DMS114 treated with DMSO at 0.1 percent for 48 hours (cell line): ENCODE data around the gene IL1F10.
"Not testable (repeated sequence)": the region's sequence is repeated elsewhere in the genome, so short reads cannot be mapped to it uniquely, and the experiment has no call there.

Experiments
- DNase-seq: peaks from one replicate; lab custom pipeline; 2025; ENCODE audit not compliant: unreplicated experiment; lab: John Stamatoyannopoulos, UW

Gene IL1F10

DNA sequence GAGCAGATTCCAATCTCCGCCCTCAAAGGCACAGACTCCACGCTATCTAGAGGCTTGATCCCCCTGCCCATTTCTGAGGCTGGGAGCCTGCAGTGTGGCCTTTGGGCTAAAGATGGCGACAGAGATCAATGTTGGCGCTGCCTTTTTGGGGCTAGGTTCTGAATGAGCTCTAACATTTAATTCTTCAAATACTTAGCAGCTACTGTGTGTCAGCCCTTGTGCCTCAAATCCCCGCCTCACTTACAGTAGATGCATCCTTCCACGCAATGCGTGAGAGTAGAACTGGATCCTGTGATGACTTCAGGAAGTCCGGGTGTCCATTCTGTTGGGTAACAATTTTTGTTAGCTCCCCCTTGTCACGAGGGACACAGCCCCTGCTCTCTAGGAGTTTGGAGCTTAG is 12.4 kb downstream of the IL1F10 start:
- no peak for DNase-seq

DNA sequence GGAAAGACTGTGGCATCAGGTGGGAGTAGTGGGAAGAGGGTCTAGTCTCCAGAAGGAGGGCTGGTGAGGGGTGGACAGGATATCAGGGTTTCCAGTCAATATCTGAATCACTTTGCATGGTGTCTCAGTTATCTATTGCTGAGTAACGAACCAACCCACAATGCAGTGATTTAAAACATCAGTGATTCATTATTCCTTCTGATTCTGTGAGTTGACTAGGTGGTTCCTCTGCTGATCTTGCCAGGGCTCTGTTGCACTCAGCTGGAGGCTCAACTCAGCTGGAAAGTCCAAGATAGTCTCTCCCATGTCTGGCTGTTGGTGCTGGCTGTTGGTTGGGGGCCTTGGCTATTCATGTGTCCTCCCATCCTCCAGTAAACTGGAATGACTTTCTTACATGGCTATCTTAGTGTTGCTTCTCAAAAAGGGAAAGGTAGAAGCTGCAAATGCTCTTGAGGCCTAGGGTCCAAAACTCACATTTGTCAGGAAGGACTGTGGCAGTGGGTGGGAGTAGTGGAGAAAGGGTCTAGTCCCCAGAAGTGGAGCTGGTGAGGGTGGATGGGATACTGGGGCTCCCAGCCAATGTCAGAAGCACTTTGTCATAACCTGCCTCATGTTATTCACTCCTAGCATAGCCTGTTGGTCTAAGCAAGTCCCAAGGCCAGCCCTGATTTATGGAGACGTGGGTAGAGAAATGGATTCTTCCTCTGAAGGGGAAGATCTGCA is 13.9 kb downstream of the IL1F10 start:
- no peak for DNase-seq

DNA sequence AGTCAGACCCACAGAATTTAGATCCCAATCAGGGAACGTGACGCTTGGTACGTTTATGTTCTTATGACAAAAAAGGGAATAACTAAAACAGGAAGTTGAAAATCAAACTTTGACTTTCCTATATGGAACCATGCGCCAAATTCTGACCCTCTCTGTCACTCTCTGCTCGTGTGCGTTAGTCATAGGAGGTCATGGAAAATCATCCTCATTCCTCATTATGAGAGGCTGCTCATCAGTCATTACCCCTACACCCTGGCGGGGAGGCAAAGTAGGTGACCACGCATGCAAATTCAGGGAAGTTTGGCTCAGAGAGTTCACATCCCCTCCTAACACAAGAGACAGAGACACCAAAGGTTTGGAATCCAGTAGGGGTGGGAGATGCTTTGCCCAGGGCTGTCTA is 15.5 kb downstream of the IL1F10 start:
- no peak for DNase-seq

DNA sequence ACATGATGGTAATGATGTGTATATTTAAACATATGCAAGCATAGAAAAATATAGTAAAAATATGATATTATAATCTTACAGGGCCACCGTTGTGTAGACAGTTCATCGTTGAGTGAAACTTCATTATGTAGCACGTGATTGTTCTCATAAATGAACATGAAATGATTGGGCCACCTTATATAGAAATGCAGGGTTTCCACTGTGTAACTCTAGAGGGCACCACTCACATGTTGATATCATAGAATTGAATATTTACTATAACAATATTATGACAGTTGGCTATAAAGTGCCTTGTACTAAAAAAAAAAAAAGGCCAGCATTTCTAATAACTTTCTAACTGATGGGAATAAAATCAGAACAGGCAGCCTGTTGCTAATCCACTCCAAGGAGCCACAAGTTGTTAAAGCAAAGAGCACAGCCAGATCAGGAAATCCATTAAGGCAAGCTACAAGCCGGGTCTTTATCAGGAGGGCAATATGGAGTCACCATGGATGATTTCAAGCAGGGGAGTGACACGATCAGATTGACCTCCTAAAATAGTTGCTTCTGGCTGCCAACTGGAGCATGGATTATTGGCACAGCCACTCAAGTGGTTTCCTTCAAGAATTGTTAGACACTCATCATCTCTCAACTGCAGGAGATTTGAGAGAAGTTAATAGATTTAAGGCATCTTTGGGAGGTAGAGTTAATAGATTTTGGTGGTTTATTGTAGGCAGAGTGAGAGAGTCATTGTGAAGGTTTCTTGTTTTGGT is 16.7 kb downstream of the IL1F10 start:
- DNase-seq: no peak

DNA sequence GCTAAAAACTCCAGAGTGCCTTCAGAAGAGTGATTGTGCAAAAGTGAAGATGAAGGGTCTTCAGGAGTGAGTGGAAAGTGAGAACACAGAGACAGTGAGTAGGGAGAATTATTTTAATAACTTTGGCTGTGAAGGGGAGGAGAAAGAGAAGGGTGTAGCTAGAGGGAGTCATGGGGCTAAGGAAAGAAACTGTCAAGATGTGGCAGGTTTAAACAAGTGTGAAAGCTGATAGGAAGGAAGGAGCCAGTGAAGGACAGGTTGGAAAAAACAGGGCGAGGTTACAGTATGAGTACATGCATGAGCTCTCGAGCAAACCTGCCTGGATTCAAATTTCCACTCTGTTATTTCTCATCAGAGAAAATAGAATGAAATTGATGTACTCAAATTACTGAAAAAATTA is 17.8 kb downstream of the IL1F10 start:
- no peak for DNase-seq

DNA sequence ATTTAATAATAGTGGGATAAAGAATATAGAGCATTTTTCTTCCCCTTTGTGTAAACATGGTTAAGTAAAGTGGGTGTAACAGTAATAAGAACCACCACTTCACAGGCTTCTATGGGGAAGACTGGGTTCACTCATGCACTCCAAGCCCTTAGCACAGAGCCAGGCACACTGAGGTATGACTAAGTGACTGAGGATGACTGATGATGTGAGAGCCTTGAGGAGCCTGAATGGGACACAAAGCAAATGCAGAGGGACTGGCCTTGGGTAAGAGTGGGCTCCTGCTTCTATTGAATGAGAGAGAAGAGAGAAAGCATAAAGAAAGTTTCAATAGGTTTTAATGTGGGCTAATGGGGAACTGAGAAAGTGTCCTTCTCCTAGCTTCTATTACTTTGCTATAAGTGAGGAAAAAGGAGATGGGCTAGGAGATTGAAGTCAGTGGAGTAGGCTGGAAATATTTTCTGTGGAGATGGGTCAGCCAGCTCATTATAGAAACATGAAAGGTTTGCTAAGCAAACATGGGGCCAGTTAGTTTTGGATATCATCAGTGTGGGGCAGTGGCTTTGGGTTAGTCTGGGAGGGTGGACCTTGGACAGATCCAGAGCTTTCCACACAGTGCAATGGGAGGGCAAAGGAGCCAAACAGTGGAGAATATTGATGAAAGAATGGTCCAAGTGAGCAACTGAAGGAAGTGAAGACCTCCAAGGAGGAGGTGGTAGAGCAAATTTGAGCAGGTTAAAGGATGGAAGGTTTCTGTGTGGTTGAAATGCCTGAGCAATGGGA is 20.6 kb downstream of the IL1F10 start:
- no peak for DNase-seq

DNA sequence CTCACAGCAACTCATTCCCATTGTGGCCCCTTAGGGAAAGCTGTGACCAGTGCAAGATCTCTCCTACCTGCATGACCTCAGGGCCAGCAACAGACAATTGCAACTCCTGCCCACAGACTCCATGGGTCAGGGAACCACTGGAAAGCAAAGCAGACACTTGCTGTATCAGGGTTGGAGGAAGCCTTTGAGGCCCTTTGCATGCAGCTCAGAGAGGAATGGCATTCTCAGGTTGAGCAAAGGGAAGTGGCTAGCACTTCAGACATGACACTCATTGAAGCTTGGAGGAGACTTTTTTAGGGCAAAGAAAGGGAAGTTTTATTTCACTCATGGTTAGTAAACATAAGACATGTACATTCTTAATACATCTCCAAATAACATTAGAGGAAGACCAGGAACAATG is 22.1 kb downstream of the IL1F10 start:
- DNase-seq: no peak

DNA sequence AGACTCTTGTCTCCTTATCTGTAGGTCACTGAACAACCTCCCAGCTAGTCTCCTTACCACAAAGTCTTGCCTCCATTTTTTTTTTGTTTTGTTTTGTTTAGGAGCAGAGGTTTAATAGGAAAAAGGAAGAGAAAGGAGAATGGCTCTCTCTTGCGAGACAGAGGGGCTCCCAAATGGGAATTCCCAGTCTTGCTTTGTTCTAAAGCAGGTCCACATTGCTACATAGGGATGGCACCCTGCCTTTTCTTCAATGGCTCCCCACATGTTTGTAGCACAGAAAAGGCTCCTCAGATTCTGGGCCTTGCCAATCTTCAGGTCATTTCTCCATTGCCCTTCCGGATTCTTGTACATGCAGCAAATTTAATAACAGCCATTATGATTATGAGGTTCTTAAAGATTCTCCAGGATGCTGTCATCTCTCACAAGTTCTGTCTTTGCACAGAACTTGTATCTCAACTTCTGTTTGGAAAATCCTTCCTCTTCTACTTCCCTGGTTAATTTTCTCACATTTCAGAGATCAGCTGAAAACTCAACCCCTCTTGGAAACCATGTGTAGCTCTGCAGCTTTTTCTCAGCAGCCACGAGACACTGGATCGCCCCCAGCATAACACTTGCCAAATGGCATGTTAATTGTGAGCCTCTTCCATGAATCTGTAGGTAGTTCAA is 23.6 kb downstream of the IL1F10 start:
- DNase-seq: no peak

DNA sequence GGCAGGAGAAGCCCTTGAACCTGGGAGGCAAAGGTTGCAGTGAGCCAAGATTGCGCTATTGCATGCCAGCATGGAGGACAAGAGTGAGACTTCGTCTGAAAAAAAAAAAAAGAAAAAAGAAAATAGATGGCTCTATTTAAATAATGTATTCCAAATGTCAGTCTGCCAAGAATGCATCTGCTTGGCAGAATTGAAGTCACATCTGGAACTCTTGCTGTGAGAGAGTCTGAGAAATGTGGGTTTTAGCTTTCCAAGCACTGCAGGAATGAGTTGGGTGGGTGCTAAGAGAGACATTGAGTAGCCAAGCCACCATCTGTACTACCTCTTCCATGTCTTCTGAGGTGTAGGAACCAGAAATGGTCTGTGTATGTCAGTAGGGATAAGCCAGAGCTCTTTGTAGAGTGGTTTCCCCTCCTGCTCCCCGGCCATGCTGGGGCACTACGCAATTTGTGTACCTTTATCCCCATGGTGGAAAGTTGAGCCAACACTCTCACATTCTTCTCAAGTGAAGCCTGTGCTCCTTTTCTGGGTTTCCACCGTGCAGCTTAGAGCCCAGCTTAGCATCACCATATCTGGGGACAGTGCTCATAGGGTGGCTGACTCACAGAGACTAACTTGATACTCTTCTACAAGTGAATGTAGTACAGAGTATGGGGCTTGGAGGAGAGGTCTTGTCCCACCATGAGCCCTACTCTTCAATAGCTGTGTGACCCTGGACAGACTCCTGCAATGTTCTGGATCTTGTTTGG is 25.3 kb downstream of the IL1F10 start:
- no peak for DNase-seq

DNA sequence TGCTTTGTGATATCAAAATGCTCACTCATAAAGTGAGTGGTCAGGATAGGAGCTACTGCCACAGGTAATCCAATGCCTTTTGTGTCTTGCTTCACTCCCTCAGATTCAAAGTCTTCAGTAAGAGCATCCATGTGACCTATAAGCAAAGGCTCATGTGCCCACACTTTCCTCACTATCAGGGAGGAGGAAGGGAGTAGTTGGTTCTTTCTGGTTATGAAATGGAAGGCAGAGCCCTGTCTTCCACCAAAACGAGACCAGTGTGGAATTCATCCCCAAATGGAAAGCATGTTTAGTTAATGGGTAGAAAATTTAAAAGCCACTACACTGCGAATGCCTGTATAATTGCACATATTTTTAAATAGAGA is 25.8 kb downstream of the IL1F10 start:
- no peak for DNase-seq

DNA sequence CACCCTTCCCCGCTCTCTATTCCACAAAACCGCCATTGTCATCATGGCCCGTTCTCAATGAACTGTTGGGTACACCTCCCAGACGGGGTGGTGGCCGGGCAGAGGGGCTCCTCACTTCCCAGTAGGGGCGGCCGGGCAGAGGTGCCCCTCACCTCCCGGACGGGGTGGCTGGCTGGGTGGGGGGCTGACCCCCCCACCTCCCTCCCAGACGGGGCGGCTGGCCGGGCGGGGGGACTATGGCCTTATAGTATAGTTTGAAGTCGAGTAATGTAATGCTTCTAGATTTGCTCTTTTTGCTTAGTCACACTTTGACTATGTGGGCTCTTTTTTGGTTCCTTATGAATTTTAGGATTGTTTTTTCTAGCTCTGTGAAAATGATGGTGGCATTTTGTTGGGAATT is 28.5 kb downstream of the IL1F10 start:
- DNase-seq: not testable (repeated sequence)

DNA sequence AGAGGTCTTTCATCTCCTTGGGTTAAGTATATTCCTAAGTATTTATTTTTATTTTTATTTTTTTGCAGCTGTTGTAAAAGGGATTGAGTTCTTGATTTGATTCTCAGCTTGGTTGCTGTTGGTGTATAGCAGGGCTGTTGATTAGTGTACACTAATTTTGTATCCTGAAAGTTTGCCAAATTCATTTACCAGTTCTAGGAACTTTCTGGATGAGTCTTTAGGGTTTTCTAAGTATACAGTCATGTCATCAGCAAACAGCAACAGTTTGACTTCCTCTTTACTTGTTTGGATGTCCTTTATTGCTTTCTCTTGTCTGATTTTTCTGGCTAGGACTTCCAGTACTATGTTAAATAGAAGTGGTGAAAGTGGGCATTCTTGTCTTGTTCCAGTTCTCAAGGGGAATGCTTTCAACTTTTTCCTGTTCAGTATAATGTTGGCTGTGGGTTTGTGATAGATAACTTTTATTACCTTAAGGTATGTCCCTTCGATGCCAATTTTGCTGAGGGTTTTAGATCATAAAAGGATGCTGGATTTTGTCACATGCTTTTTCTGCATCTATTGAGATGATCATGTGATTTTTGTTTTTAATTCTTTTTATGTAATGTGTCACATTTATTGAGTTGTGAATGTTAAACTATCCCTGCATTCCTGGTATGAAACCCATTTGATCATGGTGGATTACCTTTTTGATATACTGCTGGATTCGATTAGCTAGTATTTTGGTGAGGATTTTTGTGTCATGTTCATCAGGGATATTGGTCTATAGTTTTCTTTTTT is 29.3 kb downstream of the IL1F10 start:
- DNase-seq: not testable (repeated sequence)

DNA sequence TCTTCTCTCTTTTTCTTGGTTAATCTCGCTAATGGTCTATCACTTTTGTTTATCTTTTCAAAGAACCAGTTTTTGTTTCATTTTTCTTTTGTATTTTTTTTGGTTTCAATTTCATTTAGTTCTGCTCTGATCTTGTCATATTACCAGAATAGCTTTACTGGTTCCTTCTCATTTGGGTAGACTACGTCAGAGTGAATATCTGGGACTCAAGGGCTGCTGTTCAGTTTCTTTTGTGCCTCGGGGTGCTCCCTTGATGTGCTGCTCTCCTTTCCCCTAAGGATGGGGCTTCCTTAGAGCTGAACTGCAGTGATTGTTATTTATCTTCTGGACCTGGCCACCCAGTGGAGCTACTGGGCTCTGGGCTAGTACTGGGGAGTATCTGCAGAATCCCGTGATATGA is 30.3 kb downstream of the IL1F10 start:
- DNase-seq: no peak

DNA sequence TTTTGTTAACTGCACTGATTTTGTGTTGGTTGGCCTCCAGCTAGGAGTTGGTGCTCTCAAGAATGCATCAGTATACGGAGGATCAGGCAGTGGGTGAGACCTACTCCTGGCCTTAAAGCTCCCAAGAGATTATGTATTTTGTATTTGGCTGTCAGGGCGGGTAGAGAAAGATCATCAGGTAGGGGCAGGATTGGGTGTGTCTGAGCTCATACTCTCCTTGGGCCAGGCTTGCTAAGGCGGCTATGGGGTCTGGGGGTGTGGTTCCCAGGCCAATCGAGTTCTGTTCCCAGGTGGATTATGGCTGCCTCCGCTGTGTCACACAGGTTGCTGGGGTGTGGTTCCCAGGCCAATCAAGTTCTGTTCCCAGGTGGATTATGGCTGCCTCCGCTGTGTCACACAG is 30.8 kb downstream of the IL1F10 start:
- DNase-seq: no peak

DNA sequence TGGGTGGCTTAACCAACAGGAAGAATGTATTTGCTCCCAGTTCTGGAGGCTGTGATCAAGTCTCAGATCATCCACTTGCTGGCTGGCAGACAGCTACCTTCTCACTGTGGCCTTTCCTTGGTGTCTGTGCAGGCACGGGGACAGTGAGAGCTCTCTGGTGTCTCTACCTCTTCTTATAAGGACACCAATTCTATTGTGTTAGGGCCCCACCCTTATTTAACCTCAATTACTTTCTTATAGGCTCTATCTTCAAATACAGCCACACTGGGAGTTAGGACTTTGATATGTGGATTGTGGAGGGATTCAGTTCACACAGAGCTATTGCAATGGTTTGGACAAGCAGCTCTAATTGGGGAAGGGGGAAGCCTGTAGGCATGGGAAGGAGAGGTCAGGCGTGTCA is 34.4 kb downstream of the IL1F10 start:
- DNase-seq: no peak

DNA sequence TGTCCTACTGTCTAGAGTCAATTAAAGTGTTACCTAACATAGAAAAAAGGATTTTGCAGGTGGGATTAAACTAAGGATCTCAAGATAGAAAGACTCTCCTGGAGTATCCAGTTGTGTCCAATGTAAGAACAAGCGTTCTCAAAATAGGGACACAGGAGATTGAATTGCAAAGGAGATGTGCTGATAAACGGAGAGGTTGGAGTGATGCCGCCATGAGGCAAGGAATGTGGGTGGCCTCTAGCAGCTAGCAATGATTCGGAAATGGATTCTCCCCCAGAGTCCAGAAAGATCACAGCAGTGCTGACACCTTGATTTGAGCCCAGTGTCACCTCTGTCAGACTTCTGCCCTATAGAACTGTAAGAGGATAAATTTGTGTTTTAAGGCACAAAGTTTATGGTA is 35.5 kb downstream of the IL1F10 start:
- DNase-seq: no peak

DNA sequence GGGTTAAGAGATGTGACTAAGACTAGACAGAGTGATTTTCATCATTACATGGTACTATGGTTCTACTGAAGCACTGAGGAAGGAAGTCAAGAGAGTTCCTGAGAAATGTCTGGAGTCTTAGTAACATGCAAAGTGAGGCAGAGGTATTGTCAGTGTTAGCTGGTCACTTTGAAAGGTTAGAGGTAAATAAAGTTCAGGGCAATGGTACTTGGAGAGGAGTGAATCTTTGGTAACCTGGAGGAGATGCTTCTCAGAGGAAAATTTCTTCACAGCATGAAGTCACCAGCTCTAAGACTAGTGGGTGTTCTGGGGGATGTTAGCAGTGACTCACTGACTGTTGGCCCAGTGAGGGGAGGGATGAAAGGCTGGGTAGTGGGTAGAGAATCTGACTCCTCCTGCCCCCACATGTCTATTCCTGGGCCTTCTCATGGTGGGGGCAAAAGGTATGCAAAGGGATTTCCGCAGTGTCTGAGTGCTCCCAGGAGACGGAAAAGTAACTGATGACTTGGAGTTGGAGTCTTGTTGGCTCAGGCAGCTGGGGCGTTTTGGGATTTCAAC is 36.4 kb downstream of the IL1F10 start:
- no peak for DNase-seq

DNA sequence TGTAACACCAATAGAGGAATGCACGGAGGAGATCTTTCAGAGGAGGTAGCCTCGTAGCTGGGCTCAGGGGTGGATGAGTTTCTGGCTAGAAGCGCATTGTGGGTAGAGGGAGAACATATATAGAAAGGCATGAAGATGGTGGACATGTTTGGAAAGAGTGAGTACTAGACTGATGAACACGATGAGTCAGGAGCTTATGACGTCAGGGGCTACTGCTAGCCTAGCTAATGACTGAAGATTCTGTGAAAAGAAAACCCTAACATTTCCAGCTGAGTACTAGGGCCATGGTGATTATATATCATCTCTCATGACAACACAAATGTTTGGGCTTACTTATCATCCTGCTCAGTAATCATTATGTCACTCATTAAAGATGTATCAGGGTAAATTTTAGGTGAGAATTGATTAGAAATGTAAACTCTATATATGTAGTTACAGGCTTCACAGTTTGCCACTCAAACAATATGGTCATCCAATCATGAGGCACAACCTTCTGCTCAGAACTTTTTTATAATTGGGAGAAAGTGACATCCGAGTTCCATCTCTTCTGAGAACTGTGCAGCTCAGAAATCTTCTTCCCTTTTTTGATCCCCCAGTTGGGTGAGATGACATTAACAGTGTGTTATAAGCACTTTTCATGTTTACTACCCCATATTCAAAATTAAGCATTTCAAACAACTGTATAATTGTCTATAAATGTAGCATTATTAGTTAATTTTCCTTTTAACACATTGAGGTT is 37.4 kb downstream of the IL1F10 start:
- no peak for DNase-seq

DNA sequence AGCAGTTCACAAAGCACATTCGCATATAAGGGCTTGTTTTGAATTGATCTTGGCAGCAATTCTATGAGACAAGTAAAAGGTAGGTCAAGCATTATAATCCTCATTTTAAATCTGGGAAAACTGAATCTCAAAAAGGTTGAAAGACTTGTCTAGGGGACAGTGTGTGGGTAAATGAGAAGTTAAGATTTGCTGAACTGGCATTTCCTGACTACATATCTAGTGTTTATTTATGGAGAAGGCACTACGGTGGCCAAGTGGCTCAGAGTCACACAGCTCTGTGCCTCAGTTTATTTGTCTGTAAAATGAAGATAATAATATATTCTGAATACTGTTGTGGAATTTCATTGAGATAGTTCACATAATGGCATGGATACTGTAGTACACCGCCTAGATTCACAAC is 43.4 kb downstream of the IL1F10 start:
- no peak for DNase-seq
